ENCODE data around the gene COL9A2.

Gene COL9A2

GRCh38 chr1:40305451-40305850 lies 11.6 kb downstream of the COL9A2 start:
- Histone ChIP-seq H3K4me3 (ENCODE audit: low read depth in 1 of 2, low read length in 1 of 2) (no peak overlapping the region), H3K4me1 (ENCODE audit: control insufficient read depth in 1 of 2, insufficient read depth in 1 of 2, low read depth in 1 of 2, low read length in 1 of 2) (no peaks in the 10 kb centered on the region), H3K9me3 (no peaks in the 10 kb centered on the region), H3K27me3 (no peaks in the 10 kb centered on the region), H3K27ac (no peak overlapping the region), H3K36me3 (peaks cover 54% of the 10 kb centered on the region)
- TF ChIP-seq CTCF (IDR thresholded peaks at IDR 0.05): no peak

- H3K36me3 ChIP-seq: peaks cover 58% of the 10 kb centered on the region
- H3K4me3 ChIP-seq (ENCODE audit: low read depth in 1 of 2, low read length in 1 of 2): no peak overlapping the region
Measured at GRCh38 chr1:40303790-40304189, 13.3 kb downstream of the COL9A2 start.

GRCh38 chr1:40303051-40303771 lies 13.9 kb downstream of the COL9A2 start:
- Histone ChIP-seq H3K9me3 (no peaks in the 10 kb centered on the region), H3K4me3 (ENCODE audit: low read depth in 1 of 2, low read length in 1 of 2) (no peak overlapping the region), H3K36me3 (peaks cover 58% of the 10 kb centered on the region), H3K4me1 (ENCODE audit: control insufficient read depth in 1 of 2, insufficient read depth in 1 of 2, low read depth in 1 of 2, low read length in 1 of 2) (no peaks in the 10 kb centered on the region), H3K27ac (no peak overlapping the region), H3K27me3 (no peaks in the 10 kb centered on the region)
- TF ChIP-seq CTCF (IDR thresholded peaks at IDR 0.05): no peak

More at GRCh38 chr1:40303790-40304189, 13.3 kb downstream of the COL9A2 start:
- Histone ChIP-seq H3K4me1 (ENCODE audit: control insufficient read depth in 1 of 2, insufficient read depth in 1 of 2, low read depth in 1 of 2, low read length in 1 of 2) (no peaks in the 10 kb centered on the region), H3K27me3 (no peaks in the 10 kb centered on the region), H3K27ac (no peak overlapping the region), H3K9me3 (no peaks in the 10 kb centered on the region)
- no peak for TF ChIP-seq CTCF (IDR thresholded peaks at IDR 0.05)

GRCh38 chr1:40302475-40302874 lies 14.6 kb downstream of the COL9A2 start:
- no peak for TF ChIP-seq CTCF (IDR thresholded peaks at IDR 0.05)

GRCh38 chr1:40301541-40302299 lies 15.4 kb downstream of the COL9A2 start:
- no peaks in the 10 kb centered on the region for H3K9me3 ChIP-seq
- no peak overlapping the region for H3K27ac ChIP-seq
- H3K4me3 ChIP-seq (ENCODE audit: low read depth in 1 of 2, low read length in 1 of 2): no peak overlapping the region
- no peak for TF ChIP-seq CTCF (IDR thresholded peaks at IDR 0.05)
- no peaks in the 10 kb centered on the region for H3K27me3 ChIP-seq
- peaks cover 52% of the 10 kb centered on the region for H3K36me3 ChIP-seq
- no peaks in the 10 kb centered on the region for H3K4me1 ChIP-seq (ENCODE audit: control insufficient read depth in 1 of 2, insufficient read depth in 1 of 2, low read depth in 1 of 2, low read length in 1 of 2)

More at GRCh38 chr1:40302475-40302874, 14.6 kb downstream of the COL9A2 start:
- no peak overlapping the region for H3K4me3 ChIP-seq (ENCODE audit: low read depth in 1 of 2, low read length in 1 of 2)
- no peaks in the 10 kb centered on the region for H3K9me3 ChIP-seq
- H3K4me1 ChIP-seq (ENCODE audit: control insufficient read depth in 1 of 2, insufficient read depth in 1 of 2, low read depth in 1 of 2, low read length in 1 of 2): no peaks in the 10 kb centered on the region
- no peaks in the 10 kb centered on the region for H3K27me3 ChIP-seq
- peaks cover 52% of the 10 kb centered on the region for H3K36me3 ChIP-seq
- no peak overlapping the region for H3K27ac ChIP-seq
